Naive thymus-derived CD4-positive, alpha-beta T cell (primary cell): ENCODE measurements around the gene CCNYL1. TPM values are rescaled to one million over a fixed set of nuclear protein-coding genes. Genes with fewer than 3 reads are reported as not detected.
A peak's percentile ranks its signal among the peaks of the same experiment; 100 is the strongest.

ENCODE experiments used
- ATAC-seq: fragments of 150-1000 bp; cut with Tn5 transposase; 2 replicates; pipeline ENCODE4 v1.10.0; 2021; ENCODE audit warnings: mild to moderate bottlenecking, moderate library complexity
- CTCF ChIA-PET: fragments of 350-600 bp; sonication (Branson Sonifier 250); formaldehyde crosslinking; loops from one replicate; lab custom pipeline; 2021; ENCODE audit warnings: antibody characterized with exemption; lab: Charles Lee
- POLR2A ChIA-PET: fragments of 350-600 bp; sonication (Branson Sonifier 250); formaldehyde crosslinking; loops from one replicate; lab custom pipeline; 2021; ENCODE audit warnings: antibody characterized with exemption, inconsistent platforms; lab: Charles Lee
- DNase-seq, 9 donors: peaks; one replicate each; pipeline versions ENCODE4 v3.0.0 to v3.0.0-alpha.2; 2020 to 2022; ENCODE audit warnings: mixed read lengths in 1 of 9
- H3K27ac ChIP-seq: one replicate; pipeline ENCODE4 v1.7.0; 2013; ENCODE audit warnings: mild to moderate bottlenecking, low read depth, low read length, moderate library complexity
- H3K27me3 ChIP-seq, 2 donors: one replicate each; pipeline ENCODE4 v1.7.0; 2013; ENCODE audit warnings: low read length in 2 of 2, mild to moderate bottlenecking in 2 of 2, moderate library complexity in 2 of 2; ENCODE audit not compliant: control insufficient read depth in 2 of 2, insufficient read depth in 2 of 2
- H3K36me3 ChIP-seq, 3 experiments: 1 replicate in 2 of 3; 2 replicates in 1 of 3; pipeline ENCODE4 v1.7.0; 2013; ENCODE audit warnings: low read length in 3 of 3, mild to moderate bottlenecking in 3 of 3, moderate library complexity in 1 of 3; ENCODE audit not compliant: insufficient read depth in 3 of 3, control insufficient read depth in 2 of 3
- H3K4me1 ChIP-seq, 2 donors: one replicate each; pipeline ENCODE4 v1.7.0; 2013; ENCODE audit warnings: low read length in 2 of 2, mild to moderate bottlenecking in 2 of 2, moderate library complexity in 1 of 2; ENCODE audit not compliant: control insufficient read depth in 2 of 2, insufficient read depth in 2 of 2
- H3K4me3 ChIP-seq: 2 replicates; pipeline ENCODE4 v1.7.0; 2013; ENCODE audit warnings: mild to moderate bottlenecking, low read length
- H3K9me3 ChIP-seq, 3 experiments: 1 replicate in 2 of 3; 2 replicates in 1 of 3; pipeline ENCODE4 v1.7.0; 2013; ENCODE audit warnings: low read length in 3 of 3; ENCODE audit not compliant: control insufficient read depth in 2 of 3
- H3K27ac Mint-ChIP-seq, 9 donors: one replicate each; pipeline ENCODE4 v1.8.0; 2020 to 2022; ENCODE audit warnings: mixed read lengths in 9 of 9, mild to moderate bottlenecking in 8 of 9, moderate library complexity in 5 of 9, inconsistent platforms in 2 of 9
- H3K27me3 Mint-ChIP-seq, 5 donors: one replicate each; pipeline ENCODE4 v1.8.0; 2021 to 2022; ENCODE audit warnings: mixed read lengths in 5 of 5, mild to moderate bottlenecking in 1 of 5
- H3K36me3 Mint-ChIP-seq, 5 donors: one replicate each; pipeline ENCODE4 v1.8.0; 2020 to 2022; ENCODE audit warnings: mixed read lengths in 5 of 5, mild to moderate bottlenecking in 3 of 5, inconsistent platforms in 1 of 5
- H3K4me1 Mint-ChIP-seq, 7 donors: one replicate each; pipeline ENCODE4 v1.8.0; 2020 to 2022; ENCODE audit warnings: mixed read lengths in 7 of 7, mild to moderate bottlenecking in 3 of 7, inconsistent platforms in 1 of 7
- H3K4me3 Mint-ChIP-seq, 10 donors: one replicate each; pipeline ENCODE4 v1.8.0; 2020 to 2022; ENCODE audit warnings: mild to moderate bottlenecking in 10 of 10, mixed read lengths in 10 of 10, moderate library complexity in 6 of 10, inconsistent platforms in 2 of 10
- H3K9me3 Mint-ChIP-seq, 11 donors: one replicate each; pipeline ENCODE4 v1.8.0; 2020 to 2022; ENCODE audit warnings: mixed read lengths in 11 of 11, mild to moderate bottlenecking in 4 of 11, inconsistent platforms in 1 of 11, moderate library complexity in 1 of 11
- intact Hi-C, 2 donors: fragments of 100-400 bp; cut with micrococcal nuclease; formaldehyde crosslinking; loops; one replicate each; pipeline ENCODE4 v1.15.1; 2023
- polyA plus RNA-seq, 2 donors: library from polyadenylated mRNA; unstranded; fragments of 300-500 nt; fragmentation: Illumina TruSeq; gene quantifications; one replicate each; pipeline ENCODE4 v1.2.3, GENCODE V29; 2021
- total RNA-seq, 6 experiments: library from RNA in 5 of 6; stranded (reverse) in 5 of 6; gene quantifications; 1 replicate in 5 of 6; 2 replicates in 1 of 6; pipeline ENCODE4 v1.2.3 and lab custom pipeline; 2021 to 2026

CCNYL1 gene
- total RNA-seq (10 to 100 TPM in 3 of 5 experiments, 1 to 10 TPM in 2; 6.7 to 16.7 (median 10.7) TPM), polyA plus RNA-seq (1 to 10 TPM; 1.7 to 2.6 TPM), total RNA-seq (lab: John Stamatoyannopoulos, UW) (13.2 reads per million, percentile 41 among the genes with 10 or more reads in this experiment)

DNA sequence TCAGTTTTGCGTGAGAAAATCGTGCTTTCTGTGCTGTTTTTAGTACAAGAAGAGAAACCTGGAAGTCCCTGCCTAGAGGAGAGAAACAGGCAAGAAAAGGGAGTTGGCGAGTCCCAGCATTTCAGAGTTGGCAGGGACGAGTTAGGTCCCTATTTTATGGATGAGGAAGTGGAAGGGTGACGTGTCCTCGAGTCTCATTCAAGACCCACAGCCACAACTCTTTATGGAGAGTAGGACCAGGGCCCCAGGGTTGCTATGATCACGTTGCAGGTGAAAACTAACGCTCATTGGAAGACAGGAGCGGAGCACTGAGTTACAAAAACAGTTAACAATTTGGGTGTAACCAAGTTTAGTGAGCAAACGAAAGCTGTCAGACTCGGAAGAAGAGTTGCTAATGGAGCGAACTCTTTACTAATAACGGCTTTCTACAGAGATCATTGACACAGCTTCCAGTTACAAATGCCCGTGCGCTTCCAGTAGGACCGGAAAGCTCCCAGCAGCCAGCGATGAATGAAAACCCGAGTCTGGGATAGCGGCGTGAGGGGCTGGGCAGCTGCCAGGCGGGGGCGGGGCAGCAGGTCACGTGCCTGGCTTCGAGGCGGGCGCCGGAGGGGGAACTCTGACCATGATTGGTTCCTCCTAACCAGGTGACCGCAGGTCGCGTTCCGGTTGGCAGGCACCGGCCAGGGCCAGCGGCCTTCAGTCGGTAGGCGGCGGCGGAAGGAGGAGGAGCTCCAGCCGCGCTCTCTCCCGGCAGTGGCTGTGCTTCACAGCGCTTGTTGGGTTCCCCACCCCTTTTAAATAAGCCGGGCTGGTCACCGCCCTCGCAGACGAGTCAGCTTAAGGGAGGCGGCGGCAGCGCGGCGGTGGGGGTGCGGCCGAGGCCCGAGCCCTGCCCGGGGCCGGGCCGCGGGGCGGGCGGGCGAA is at the start of gene CCNYL1:
CCNYL1 (plus strand) TSS at position 827 of the 927 bp plus-strand sequence. CDS start 257 bp downstream, outside the sequence.
- ChIA-PET CTCF (interaction anchor here (0.6 to 1.6 kb wide), 4 partner anchors 15 to 181 kb away, joined by 3 to 6 read pairs (median 4); partner anchors contain the start of genes CREB1 and METTL21A), POLR2A (interaction anchor here (0.6 to 3.3 kb wide), 13 partner anchors 10 to 1552 kb away, joined by 3 to 34 read pairs (median 4); partner anchors contain the start of genes CREB1, EEF1B2, FZD5 and KLF7)
- peak within 1 kb of the TSS; percentile 83 for H3K27ac ChIP-seq
- DNase-seq (peak; percentile 93 to 98 (median 97)), ATAC-seq (peak; percentile 98)
- peaks cover 0 to 4% (median 0%) of the 10 kb centered on the region in 3 experiments for H3K36me3 ChIP-seq
- intact Hi-C loops, result loop anchor here (1.0 to 10.0 kb wide), 15 partner anchors 16 to 1552 kb away; partner anchors contain the start of genes FASTKD2 (in 2 of the 2), IDH1 (in 2 of the 2), MDH1B (in 2 of the 2) and METTL21A (in 2 of the 2)
- Mint-ChIP-seq H3K36me3 (peaks cover 0 to 5% (median 4%) of the 10 kb centered on the region in 5 donors), H3K27me3 (peaks cover 0 to 3% (median 0%) of the 10 kb centered on the region in 5 donors), H3K4me3 (peak within 1 kb of the TSS; percentile 94 to 99 (median 97)), H3K27ac (peak within 1 kb of the TSS; percentile 83 to 98 (median 93)), H3K9me3 (no peaks in the 10 kb centered on the region), H3K4me1 (peaks cover 15 to 32% (median 27%) of the 10 kb centered on the region in 7 donors)
- H3K4me3 ChIP-seq, result peak within 1 kb of the TSS; percentile 88
- no peaks in the 10 kb centered on the region for H3K9me3 ChIP-seq
- no peaks in the 10 kb centered on the region for H3K27me3 ChIP-seq
- H3K4me1 ChIP-seq, result peaks cover 4 to 11% of the 10 kb centered on the region in 2 donors

- Histone ChIP-seq H3K4me3 (no peak overlapping the region), H3K36me3 (no peaks in the 10 kb centered on the region), H3K4me1 (no peaks in the 10 kb centered on the region), H3K27me3 (no peaks in the 10 kb centered on the region), H3K9me3 (no peaks in the 10 kb centered on the region), H3K27ac (no peak overlapping the region)
- ChIA-PET POLR2A (no interaction called here), CTCF (no interaction called here)
- intact Hi-C loops, result no loop called here
- Mint-ChIP-seq H3K27ac (no peak overlapping the region), H3K36me3 (no peaks in the 10 kb centered on the region), H3K27me3 (no peaks in the 10 kb centered on the region), H3K4me3 (no peak overlapping the region), H3K9me3 (no peaks in the 10 kb centered on the region), H3K4me1 (no peaks in the 10 kb centered on the region)
- no peak for DNase-seq
- ATAC-seq, result peak; percentile 93
These were observed 49.2 kb upstream of the CCNYL1 start for GRCh38 chr2:207662203-207662602.

DNA sequence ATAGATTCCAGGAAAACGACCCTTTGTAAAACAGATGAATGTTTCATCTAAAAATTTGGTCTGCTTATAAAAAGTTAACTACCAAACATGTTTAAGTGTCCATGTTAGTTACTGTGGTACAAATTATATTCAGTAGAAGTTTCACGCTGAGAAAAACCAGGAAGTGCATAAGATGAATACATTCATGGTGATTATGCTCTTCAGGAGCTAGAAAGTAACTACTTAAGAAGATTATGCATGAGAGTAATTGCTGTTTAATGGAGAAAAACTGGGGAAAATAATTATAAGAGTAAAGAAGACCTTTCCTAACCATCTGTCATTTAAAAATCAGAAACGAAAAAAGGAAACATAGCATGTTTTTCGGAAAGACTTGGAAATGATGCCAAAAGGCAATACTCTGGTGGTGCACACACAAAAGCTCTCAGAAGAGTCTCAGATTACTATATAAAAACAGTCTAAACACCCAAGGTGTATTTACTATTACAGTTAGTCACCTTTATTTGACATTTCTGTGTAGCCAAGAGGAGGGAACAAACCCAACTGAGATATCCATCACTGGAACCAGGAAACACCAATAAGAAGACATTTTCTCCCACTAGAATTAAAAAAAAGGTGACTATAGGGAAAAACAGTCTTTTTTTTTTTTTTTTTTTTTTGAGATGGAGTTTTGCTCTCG is 47.4 kb upstream of the CCNYL1 start:
- Mint-ChIP-seq H3K4me3 (no peak overlapping the region), H3K36me3 (no peaks in the 10 kb centered on the region), H3K27ac (no peak overlapping the region), H3K4me1 (no peaks in the 10 kb centered on the region), H3K9me3 (no peaks in the 10 kb centered on the region), H3K27me3 (no peaks in the 10 kb centered on the region)
- intact Hi-C loops, result no loop called here
- Histone ChIP-seq H3K4me1 (no peaks in the 10 kb centered on the region), H3K27me3 (no peaks in the 10 kb centered on the region), H3K9me3 (no peaks in the 10 kb centered on the region), H3K27ac (no peak overlapping the region), H3K4me3 (no peak overlapping the region), H3K36me3 (no peaks in the 10 kb centered on the region)
- ATAC-seq (no peak), DNase-seq (no peak)
- POLR2A ChIA-PET, result no interaction called here
- CTCF ChIA-PET, result no interaction called here

DNA sequence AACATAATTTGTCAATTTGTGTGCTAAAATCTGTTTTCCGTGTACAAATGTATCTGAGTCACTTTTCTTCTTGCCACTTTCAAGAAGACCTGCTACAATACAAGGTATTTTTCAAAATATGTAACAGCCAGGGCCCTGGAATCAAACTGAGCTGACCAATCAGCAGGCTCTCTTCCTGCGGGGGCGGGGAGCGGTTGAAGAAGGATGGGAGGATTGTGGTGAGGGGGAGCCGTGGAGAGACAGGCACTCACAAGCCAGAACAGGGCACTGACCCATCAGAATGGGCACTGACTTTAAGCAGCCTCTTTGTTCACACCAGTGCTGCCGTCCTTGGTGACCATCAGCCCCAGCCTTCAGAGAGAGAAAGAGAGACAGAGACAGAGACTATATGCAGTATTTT is 40.6 kb upstream of the CCNYL1 start:
- Mint-ChIP-seq H3K4me3 (no peak overlapping the region), H3K27ac (no peak overlapping the region), H3K27me3 (peaks cover 0 to 7% (median 0%) of the 10 kb centered on the region in 5 donors), H3K4me1 (no peaks in the 10 kb centered on the region), H3K9me3 (no peaks in the 10 kb centered on the region), H3K36me3 (no peaks in the 10 kb centered on the region)
- Histone ChIP-seq H3K36me3 (no peaks in the 10 kb centered on the region), H3K27me3 (no peaks in the 10 kb centered on the region), H3K9me3 (no peaks in the 10 kb centered on the region), H3K4me1 (no peaks in the 10 kb centered on the region), H3K4me3 (no peak overlapping the region), H3K27ac (no peak overlapping the region)
- CTCF ChIA-PET, result interaction anchor here (0.7 kb wide), 1 partner anchor 387 kb away, joined by 3 read pairs; no protein-coding TSS in a partner anchor
- no peak for DNase-seq
- no peak for ATAC-seq
- intact Hi-C loops, result no loop called here
- POLR2A ChIA-PET, result no interaction called here

DNA sequence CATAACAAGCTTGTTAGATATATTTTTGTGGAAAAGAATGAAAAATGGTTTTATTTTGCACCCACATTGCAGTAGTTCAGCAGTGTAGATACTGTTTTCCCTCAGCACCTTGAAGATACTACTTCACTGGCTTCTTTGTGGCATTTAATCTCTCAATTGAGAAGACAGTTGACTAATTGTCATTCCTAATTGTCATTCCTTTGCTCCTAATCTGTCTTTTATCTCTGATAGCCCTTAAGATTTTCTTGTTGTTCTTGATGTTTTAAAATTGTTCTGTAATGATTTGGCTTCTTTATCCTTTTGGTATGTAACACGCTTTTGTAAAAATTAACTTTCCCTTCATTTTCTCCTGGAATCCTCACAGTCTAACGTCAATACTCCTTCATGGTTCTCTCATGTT is 38.0 kb upstream of the CCNYL1 start:
- ATAC-seq (no peak), DNase-seq (no peak)
- H3K4me3 Mint-ChIP-seq, result no peak overlapping the region
- no peak overlapping the region for H3K27ac Mint-ChIP-seq
- no peaks in the 10 kb centered on the region for H3K36me3 ChIP-seq
- no peaks in the 10 kb centered on the region for H3K36me3 Mint-ChIP-seq
- no peak overlapping the region for H3K27ac ChIP-seq
- ChIA-PET POLR2A (no interaction called here), CTCF (no interaction called here)
- H3K9me3 Mint-ChIP-seq, result no peaks in the 10 kb centered on the region
- H3K4me3 ChIP-seq, result no peak overlapping the region
- H3K4me1 Mint-ChIP-seq, result no peaks in the 10 kb centered on the region
- H3K27me3 ChIP-seq, result no peaks in the 10 kb centered on the region
- no peaks in the 10 kb centered on the region for H3K9me3 ChIP-seq
- H3K27me3 Mint-ChIP-seq, result peaks cover 0 to 7% (median 5%) of the 10 kb centered on the region in 5 donors
- no peaks in the 10 kb centered on the region for H3K4me1 ChIP-seq
- intact Hi-C loops, result no loop called here

GRCh38 chr2:207674266-207674774 is 37.1 kb upstream of the CCNYL1 start:
- no peaks in the 10 kb centered on the region for H3K36me3 ChIP-seq
- Mint-ChIP-seq H3K9me3 (no peaks in the 10 kb centered on the region), H3K4me1 (no peaks in the 10 kb centered on the region), H3K27me3 (peaks cover 0 to 7% (median 7%) of the 10 kb centered on the region in 5 donors), H3K36me3 (no peaks in the 10 kb centered on the region), H3K27ac (no peak overlapping the region), H3K4me3 (no peak overlapping the region)
- H3K9me3 ChIP-seq, result no peaks in the 10 kb centered on the region
- H3K4me3 ChIP-seq, result no peak overlapping the region
- intact Hi-C loops, result no loop called here
- H3K27ac ChIP-seq, result no peak overlapping the region
- H3K4me1 ChIP-seq, result no peaks in the 10 kb centered on the region
- ChIA-PET CTCF (no interaction called here), POLR2A (no interaction called here)
- no peaks in the 10 kb centered on the region for H3K27me3 ChIP-seq
- no peak for DNase-seq
- ATAC-seq, result no peak
